Gastrocnemius medialis (tissue), 4 donors: ENCODE data around the gene PLXNA1. TPM values are rescaled to one million over a fixed set of nuclear protein-coding genes. Genes with fewer than 3 reads are reported as not detected.

ENCODE experiments used
- ATAC-seq, 2 donors: fragments of 150-250 bp; one replicate each; pipeline ENCODE4 v1.9.1; 2016
- DNase-seq, 2 donors: peaks; one replicate each; pipeline ENCODE4 v3.0.0-alpha.2; 2019
- H3K27ac ChIP-seq, 4 donors: fragments of 200-600 bp; sonication (generic); 1 replicate in 1 of 4; 2 replicates in 3 of 4; pipeline ENCODE4 v1.5.1; 2016 to 2018; ENCODE audit warnings: mild to moderate bottlenecking in 2 of 4, moderate library complexity in 1 of 4
- H3K27me3 ChIP-seq, 3 donors: fragments of 200-600 bp; sonication (generic) in 2 of 3; 1 replicate in 1 of 3; 2 replicates in 2 of 3; pipeline versions ENCODE4 v1.5.1 to v1.6.0; 2016 to 2019; ENCODE audit warnings: mild to moderate bottlenecking in 1 of 3, moderate library complexity in 1 of 3
- H3K36me3 ChIP-seq, 2 donors: fragments of 200-600 bp; sonication (generic) in 1 of 2; one replicate each; pipeline ENCODE4 v1.5.1; 2017 to 2018
- H3K4me1 ChIP-seq, 2 donors: fragments of 200-600 bp; sonication (generic) in 1 of 2; one replicate each; pipeline ENCODE4 v1.5.1; 2016 to 2017; ENCODE audit warnings: mild to moderate bottlenecking in 2 of 2
- H3K4me3 ChIP-seq, 4 donors: fragments of 200-600 bp; sonication (generic) in 3 of 4; 1 replicate in 1 of 4; 2 replicates in 3 of 4; pipeline ENCODE4 v1.5.1; 2016 to 2019; ENCODE audit warnings: mild to moderate bottlenecking in 2 of 4
- H3K9me3 ChIP-seq, 3 donors: fragments of 200-600 bp; sonication (generic) in 2 of 3; 1 replicate in 1 of 3; 2 replicates in 2 of 3; pipeline ENCODE4 v1.5.1; 2016 to 2019
- CTCF ChIP-seq, 5 experiments: fragments of 450-650 bp in 3 of 5; fragments of 200-600 bp in 2 of 5; sonication (generic) in 2 of 5; IDR thresholded peaks in 4 of 5; conservative IDR thresholded peaks in 1 of 5; 1 replicate in 4 of 5; 2 replicates in 1 of 5; pipeline ENCODE4 v1.5.1; 2016 to 2019; ENCODE audit warnings: antibody characterized with exemption in 5 of 5, mild to moderate bottlenecking in 3 of 5, moderate library complexity in 3 of 5
- POLR2A ChIP-seq, 2 donors: fragments of 450-650 bp; IDR thresholded peaks; one replicate each; pipeline ENCODE4 v1.6.1; 2017; ENCODE audit warnings: antibody characterized with exemption in 2 of 2, mild to moderate bottlenecking in 2 of 2, moderate library complexity in 2 of 2
- in situ Hi-C, 4 donors: fragments of 200-750 bp; cut with MboI; loops; one replicate each; pipeline versions ENCODE4 v1.15.0 to v1.8.0; 2017; ENCODE audit warnings: low sequenced_read_pairs in 4 of 4
- intact Hi-C: fragments of 100-400 bp; cut with DNase I; formaldehyde crosslinking; loops from one replicate; pipeline ENCODE4 v1.15.1; 2023; ENCODE audit warnings: low total_unique reads
- total RNA-seq, 4 donors: library from RNA; depleted of rRNA; stranded (reverse); fragments of >200 nt; gene quantifications; one replicate each; pipeline versions ENCODE4 v1.1.0 to v1.2.3, GENCODE V29; 2016

Gene PLXNA1
- total RNA-seq, 4 donors from 2014 or later: 12.7 to 27.9 (median 19.5) TPM

GRCh38 chr3:127026036-127026435, 43.1 kb downstream of the PLXNA1 start:
- no peak overlapping the region for H3K27ac ChIP-seq
- in situ Hi-C loops: no loop called here
- intact Hi-C loops: no loop called here

GRCh38 chr3:127026661-127027060, 43.7 kb downstream of the PLXNA1 start:
- intact Hi-C loops: no loop called here
- ATAC-seq (no peak), DNase-seq (no peak)
- H3K27me3 ChIP-seq: no peaks in the 10 kb centered on the region
- no peak overlapping the region for H3K4me3 ChIP-seq
- no peaks in the 10 kb centered on the region for H3K9me3 ChIP-seq
- H3K4me1 ChIP-seq: no peaks in the 10 kb centered on the region
- TF ChIP-seq CTCF (IDR thresholded peaks at IDR 0.05 in 4 of 5, conservative IDR thresholded peaks at IDR 0.05 in 1 of 5): no peak
- no peak for TF ChIP-seq POLR2A (IDR thresholded peaks at IDR 0.05)
- in situ Hi-C loops: no loop called here
- H3K36me3 ChIP-seq: peaks cover 0 to 41% of the 10 kb centered on the region in 2 donors
- H3K27ac ChIP-seq: no peak overlapping the region

More at GRCh38 chr3:127026036-127026435, 43.1 kb downstream of the PLXNA1 start:
- H3K4me3 ChIP-seq: no peak overlapping the region
- ATAC-seq (no peak), DNase-seq (no peak)
- H3K9me3 ChIP-seq: no peaks in the 10 kb centered on the region
- H3K4me1 ChIP-seq: no peaks in the 10 kb centered on the region
- H3K27me3 ChIP-seq: no peaks in the 10 kb centered on the region
- TF ChIP-seq CTCF (IDR thresholded peaks at IDR 0.05 in 4 of 5, conservative IDR thresholded peaks at IDR 0.05 in 1 of 5) (no peak), POLR2A (IDR thresholded peaks at IDR 0.05) (no peak)
- H3K36me3 ChIP-seq: peaks cover 0 to 45% of the 10 kb centered on the region in 2 donors

- TF ChIP-seq POLR2A (IDR thresholded peaks at IDR 0.05) (no peak), CTCF (IDR thresholded peaks at IDR 0.05 in 4 of 5, conservative IDR thresholded peaks at IDR 0.05 in 1 of 5) (no peak)
- Histone ChIP-seq H3K4me3 (no peak overlapping the region), H3K27me3 (no peaks in the 10 kb centered on the region), H3K4me1 (no peaks in the 10 kb centered on the region), H3K9me3 (no peaks in the 10 kb centered on the region), H3K27ac (no peak overlapping the region), H3K36me3 (peaks cover 0 to 35% of the 10 kb centered on the region in 2 donors)
- in situ Hi-C loops (no loop called here), intact Hi-C loops (no loop called here)
- ATAC-seq (no peak), DNase-seq (no peak)
These were observed 44.3 kb downstream of the PLXNA1 start for GRCh38 chr3:127027061-127027735.

GRCh38 chr3:127027811-127028548, 45.1 kb downstream of the PLXNA1 start:
- Histone ChIP-seq H3K4me3 (no peak overlapping the region), H3K27ac (no peak overlapping the region), H3K4me1 (no peaks in the 10 kb centered on the region), H3K36me3 (peaks cover 0 to 35% of the 10 kb centered on the region in 2 donors), H3K27me3 (no peaks in the 10 kb centered on the region), H3K9me3 (no peaks in the 10 kb centered on the region)
- ATAC-seq (no peak), DNase-seq (no peak)
- intact Hi-C loops (no loop called here), in situ Hi-C loops (no loop called here)
- TF ChIP-seq POLR2A (IDR thresholded peaks at IDR 0.05): no peak
- TF ChIP-seq CTCF (IDR thresholded peaks at IDR 0.05 in 4 of 5, conservative IDR thresholded peaks at IDR 0.05 in 1 of 5): no peak
